GM19025 (cell line): Measurements from ENCODE around the gene OSBPL5.
"Not testable (repeated sequence)": the region's sequence is repeated elsewhere in the genome, so short reads cannot be mapped to it uniquely, and the experiment has no call there.

ENCODE experiments used
- ATAC-seq: cut with Tn5 transposase; IDR thresholded peaks from one replicate; pipeline ENCODE4 v1.9.1; 2021; ENCODE audit warnings: mild to moderate bottlenecking, low read depth, moderate library complexity; ENCODE audit not compliant: unreplicated experiment

Gene OSBPL5

GRCh38 chr11:3182462-3182852, 17.3 kb upstream of the OSBPL5 start:
- no peak for ATAC-seq

GRCh38 chr11:3181725-3182461, 16.8 kb upstream of the OSBPL5 start:
- no peak for ATAC-seq

GRCh38 chr11:3180869-3181268, 15.8 kb upstream of the OSBPL5 start:
- no peak for ATAC-seq

DNA sequence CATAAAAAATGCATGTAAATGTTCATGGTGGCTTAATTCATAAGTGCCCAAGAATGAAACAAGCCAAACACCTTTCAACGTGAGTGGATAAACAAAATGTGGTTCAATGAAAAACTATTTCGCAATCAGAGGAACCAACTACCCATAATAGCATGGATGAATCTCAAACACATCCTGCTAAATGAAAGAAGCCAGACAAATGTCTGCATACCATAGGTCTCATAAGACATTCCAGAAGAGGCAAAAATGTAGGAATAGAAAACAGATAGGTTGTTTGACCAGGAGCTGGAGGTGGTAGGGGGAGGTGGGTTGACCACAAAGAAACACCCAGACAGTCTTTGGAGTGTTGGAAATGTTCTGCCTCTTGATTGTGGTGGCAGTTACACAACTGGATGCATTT, 13.2 kb upstream of the OSBPL5 start:
- no peak for ATAC-seq

- ATAC-seq: no peak
These were observed 12.8 kb upstream of the OSBPL5 start for GRCh38 chr11:3177931-3178330.

DNA sequence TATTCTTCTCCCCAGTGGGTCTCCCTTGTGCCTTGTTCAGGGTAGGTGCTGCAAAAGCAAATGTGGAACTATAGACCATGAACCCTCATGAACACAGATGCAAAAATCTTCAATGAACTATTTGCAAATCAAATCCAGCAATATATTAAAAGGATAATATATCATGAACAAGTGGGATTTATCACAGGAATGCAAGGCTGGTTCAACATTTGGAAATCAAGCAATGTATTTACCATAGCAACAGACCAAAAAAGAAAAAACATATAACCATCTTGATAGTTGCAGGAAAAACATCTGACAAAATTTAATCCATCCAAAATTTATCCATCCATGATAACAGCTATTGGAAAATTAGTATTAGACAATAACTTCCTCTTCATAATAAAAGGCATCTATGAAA, 11.4 kb upstream of the OSBPL5 start:
- ATAC-seq: no peak

GRCh38 chr11:3175194-3175593, 10.1 kb upstream of the OSBPL5 start:
- no peak for ATAC-seq

DNA sequence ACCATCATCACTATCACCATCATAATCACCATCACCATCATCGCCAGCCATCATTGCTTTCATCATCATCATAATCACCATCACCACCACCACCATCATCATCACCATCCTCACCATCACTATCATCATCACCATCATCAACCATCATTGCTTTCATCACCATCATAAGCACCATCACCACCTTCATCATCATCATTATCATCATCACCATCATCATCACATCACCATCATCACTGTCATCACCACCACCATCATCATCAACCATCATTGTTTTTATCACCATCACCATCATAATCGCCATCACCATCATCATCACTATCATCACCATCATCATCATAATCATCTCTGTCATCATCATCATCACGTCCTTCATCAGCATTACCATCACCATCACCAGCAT, 9.3 kb upstream of the OSBPL5 start:
- no peak for ATAC-seq

- ATAC-seq: no peak
These were observed 8.7 kb upstream of the OSBPL5 start for GRCh38 chr11:3173795-3174194.

- no peak for ATAC-seq
These were observed 6.9 kb upstream of the OSBPL5 start for GRCh38 chr11:3171931-3172560.

- no peak for ATAC-seq
These were observed 5.9 kb upstream of the OSBPL5 start for GRCh38 chr11:3170756-3171650.

DNA sequence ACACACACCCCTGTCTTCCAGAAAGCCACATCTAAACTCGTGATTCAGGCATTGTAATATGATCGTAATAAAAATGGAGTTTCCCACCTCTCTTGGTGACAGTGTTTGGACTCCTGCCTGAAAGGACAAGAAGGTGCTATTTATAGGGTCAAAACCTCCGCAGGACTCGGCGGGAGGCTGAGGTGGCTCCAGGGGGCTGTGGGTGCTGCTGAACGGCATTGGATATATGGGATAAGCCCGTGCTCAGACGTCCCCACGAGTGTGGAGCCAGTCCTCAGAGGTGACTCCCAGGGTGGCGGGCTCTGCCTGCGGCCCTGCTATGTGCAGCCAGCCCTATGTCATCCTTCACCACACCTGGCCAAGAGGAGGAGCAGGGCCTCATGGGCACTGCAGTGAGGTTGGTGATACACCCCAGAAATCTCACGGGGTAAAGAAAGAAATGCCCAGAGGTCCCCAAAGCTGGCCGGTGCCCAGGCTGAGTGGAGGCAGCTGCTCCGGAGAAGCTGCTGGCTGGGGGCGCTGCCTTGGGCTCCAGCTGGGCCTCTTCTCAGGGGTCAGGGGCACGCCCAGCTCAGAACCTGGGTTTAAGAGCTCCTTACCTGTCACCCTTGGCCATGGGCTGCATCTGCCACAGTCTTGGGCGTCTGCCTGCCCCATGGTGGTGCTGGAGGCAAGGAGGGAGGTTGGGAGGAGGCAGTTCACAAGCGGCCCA, 5.1 kb upstream of the OSBPL5 start:
- ATAC-seq: no peak

DNA sequence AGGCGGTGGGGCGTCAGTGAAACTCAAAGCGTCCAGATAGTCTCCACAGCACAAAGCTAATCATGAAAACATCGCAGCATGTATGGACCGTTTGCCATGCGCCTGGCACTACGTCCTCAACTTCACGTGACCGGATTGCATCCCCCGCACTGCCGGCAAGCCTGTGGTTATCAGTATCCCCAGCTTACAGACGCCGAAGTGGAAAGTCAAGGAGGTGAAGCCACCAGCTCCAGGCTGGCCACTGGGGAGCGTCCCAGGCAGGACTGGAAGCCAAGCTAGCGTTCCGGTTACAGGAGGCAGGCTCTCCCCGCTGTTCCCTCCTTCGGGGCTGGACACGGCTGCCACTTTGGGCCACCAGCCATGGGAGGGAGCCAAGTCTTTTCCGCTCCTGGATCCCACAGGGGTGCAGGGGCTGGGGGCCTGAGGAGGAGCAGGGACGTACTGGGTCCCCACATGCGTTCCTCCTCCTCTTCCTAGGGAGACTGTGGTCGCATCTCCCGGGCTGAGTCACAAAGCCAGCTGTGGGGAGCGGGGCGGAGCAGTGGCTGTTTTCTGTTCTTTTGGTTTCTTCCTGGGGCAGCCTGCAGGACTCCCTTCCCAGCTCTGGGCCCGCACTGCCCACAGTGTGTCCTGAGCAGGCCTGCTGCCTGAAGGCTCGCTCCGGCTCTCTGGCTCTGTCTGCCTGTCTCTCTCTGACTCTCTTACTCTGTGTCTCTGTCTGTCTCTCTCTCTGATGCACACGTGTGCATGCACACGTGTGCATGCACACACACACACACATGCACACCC, 4.3 kb upstream of the OSBPL5 start:
- ATAC-seq: no peak

GRCh38 chr11:3168742-3169254, 3.7 kb upstream of the OSBPL5 start:
- ATAC-seq: not testable (repeated sequence)

DNA sequence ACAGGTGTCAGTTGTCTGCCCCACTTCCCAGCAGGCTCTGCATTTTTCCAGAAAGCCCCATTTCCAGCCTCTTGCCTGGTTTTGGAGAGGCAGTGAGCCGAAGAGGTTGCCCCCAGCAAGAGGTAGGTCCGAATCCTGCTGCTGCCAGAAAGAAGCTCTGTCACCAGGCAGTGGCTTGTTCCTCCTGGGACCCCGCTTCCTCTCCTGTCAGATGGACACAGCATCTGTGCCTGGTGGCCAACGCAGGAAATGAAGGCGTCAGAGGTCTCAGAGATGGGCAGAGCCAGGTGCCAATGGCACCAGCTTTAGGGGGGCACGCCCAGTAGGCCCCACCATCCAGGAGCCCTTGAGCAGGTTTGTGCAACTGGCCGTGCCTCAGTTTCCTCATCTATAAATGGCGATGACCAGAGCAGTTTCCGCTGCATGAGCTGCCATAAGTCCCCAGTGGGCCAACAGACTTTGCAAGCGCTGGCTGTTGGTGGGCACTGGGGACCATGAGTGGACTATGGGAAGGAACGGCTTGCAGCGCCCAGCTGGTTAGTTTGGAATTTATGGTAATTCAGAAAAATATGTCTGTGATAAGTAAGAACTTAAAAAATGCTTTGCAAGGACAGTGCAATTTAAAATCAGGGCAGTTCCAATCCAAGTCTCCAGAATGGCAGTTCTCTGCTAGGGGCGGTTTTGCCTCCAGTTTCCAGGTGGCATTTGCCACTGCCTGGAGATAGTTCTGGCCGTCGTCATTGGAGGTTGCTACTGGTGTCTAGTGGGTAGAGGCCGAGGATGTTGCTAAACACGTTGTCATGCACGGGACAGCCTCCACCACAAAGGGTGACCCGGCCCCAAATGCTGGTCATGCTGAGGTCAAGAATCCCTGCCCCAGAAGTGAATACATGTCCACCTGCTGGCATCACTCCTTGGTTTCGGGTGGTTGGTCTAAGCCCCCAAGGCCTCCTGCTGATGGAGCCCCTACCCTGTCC, 2.3 kb upstream of the OSBPL5 start:
- ATAC-seq: no peak

DNA sequence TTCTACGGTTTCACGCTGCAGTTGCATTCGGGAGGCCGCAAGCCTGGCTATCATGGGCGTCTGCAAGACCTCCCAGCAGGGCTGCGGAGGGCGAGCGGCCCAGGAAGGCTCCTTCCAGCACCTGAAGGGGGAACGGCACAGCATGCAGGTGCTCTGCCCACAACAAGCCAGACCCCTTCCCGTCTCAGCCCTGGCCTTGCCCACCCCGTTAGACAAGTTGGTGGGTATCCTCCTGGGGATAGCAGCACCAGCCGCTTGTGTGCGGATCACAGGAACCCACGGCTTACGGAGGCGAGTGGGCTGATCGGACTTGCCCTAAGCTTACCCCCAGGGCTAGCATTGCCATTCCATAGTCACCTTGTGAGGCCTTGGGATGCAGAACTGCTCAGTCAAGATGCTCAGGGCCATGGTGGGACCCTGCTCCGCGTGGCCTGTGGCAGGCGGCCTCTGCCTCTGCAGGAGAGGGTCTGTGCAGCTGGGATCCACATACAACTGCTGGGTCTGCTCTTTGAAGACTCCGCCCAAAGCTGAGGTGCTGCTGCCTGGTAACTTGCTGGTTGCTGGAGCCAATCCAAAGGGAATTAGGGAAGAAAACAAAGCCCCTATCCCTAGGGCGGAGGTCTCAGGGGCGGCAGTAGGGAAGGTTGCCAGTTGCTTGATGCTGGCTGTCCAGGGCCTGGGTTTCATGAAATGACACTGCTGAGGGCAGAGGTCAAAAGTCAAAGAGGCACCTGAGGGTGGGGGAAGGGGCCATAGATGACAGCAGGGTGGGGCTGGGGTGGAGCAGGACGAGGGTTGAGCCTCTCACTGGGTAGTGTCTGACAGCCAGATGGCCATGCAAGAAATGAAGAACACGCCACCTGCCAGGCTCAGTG, 1.4 kb upstream of the OSBPL5 start:
- no peak for ATAC-seq

DNA sequence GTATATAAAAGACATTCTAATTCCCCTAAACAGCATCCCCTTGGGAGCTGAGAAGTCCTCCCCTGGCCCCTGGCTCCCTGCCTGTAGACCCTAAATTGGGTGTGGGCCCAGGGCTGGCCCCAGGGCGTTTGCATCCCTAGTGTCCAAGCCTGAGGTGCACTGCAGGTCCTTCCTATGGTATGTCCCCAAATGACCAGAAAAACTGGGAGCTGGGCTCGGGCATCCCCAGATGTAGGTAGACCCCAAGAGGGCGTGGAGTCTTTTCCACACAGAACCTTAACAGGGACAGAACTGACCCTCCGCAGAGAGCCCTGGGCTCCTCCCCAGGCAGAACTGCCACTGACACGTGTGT, 782 bp upstream of the OSBPL5 start:
- ATAC-seq: no peak
